Spleen (tissue), 7 donors: ENCODE data around the gene MCOLN2.

Experiments used
- CTCF ChIP-seq, 11 experiments: fragments of 200-600 bp in 7 of 11; fragments of 450-650 bp in 4 of 11; sonication (generic) in 4 of 11; IDR thresholded peaks in 8 of 11; conservative IDR thresholded peaks in 3 of 11; 1 replicate in 7 of 11; 2 replicates in 4 of 11; pipeline versions ENCODE4 v1.4.0 to v1.8.0; 2016 to 2021; ENCODE audit warnings: antibody characterized with exemption in 11 of 11, inconsistent platforms in 4 of 11, mild to moderate bottlenecking in 1 of 11
- POLR2A ChIP-seq, 3 donors: fragments of 450-650 bp; IDR thresholded peaks; one replicate each; pipeline ENCODE4 v1.5.1; 2017; ENCODE audit warnings: antibody characterized with exemption in 3 of 3, mild to moderate bottlenecking in 1 of 3
- donor health status: DM: no; HTN: no; CAD: no; lungs with moderate emphysema.
- donor health status: DM: no; HTN: no; CAD: no.
- donor health status: DM: no; HTN: no; CAD: no.

DNA sequence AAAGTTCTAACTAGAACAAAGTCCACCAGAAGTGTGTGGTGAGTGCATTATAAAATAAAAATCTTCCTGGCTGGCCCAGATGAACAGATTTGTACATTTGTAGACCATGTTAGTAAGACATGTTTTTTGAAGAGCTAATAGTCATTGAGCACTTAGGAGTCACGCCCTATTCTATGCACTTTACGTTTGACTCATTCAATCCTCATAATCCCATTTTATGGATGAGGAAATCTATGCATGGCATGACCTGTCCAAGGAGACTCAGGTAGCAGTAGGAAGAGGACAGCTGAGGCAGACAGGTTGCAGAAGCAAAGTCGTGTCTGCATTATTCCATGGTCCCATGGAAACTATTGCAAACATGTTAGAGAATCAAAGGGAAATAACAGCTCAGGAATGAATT lies 73.6 kb downstream of the MCOLN2 start:
- TF ChIP-seq CTCF (IDR thresholded peaks at IDR 0.05 in 8 of 11, conservative IDR thresholded peaks at IDR 0.05 in 3 of 11) (no peak), POLR2A (IDR thresholded peaks at IDR 0.05) (no peak)
